KMS-11 (cell line): ENCODE results near the gene SEPSECS.

Experiments
- H2AFZ ChIP-seq: fragments of 200-600 bp; sonication (generic); 2 replicates; pipeline ENCODE4 v1.6.1; 2016; ENCODE audit warnings: antibody characterized with exemption, mixed run types, low read depth
- H3K27ac ChIP-seq: fragments of 200-600 bp; sonication (generic); 2 replicates; pipeline ENCODE4 v1.6.1; 2016; ENCODE audit warnings: mild to moderate bottlenecking, mixed run types
- H3K27me3 ChIP-seq: fragments of 200-600 bp; sonication (generic); 2 replicates; pipeline ENCODE4 v1.6.1; 2017; ENCODE audit warnings: mild to moderate bottlenecking, low read depth, mixed run types, moderate library complexity; ENCODE audit not compliant: insufficient read depth
- H3K36me3 ChIP-seq: fragments of 200-600 bp; sonication (generic); 2 replicates; pipeline ENCODE4 v1.6.1; 2017; ENCODE audit warnings: mild to moderate bottlenecking, mixed run types; ENCODE audit not compliant: insufficient read depth
- H3K4me1 ChIP-seq: fragments of 200-600 bp; sonication (generic); 2 replicates; pipeline ENCODE4 v1.6.1; 2016; ENCODE audit warnings: mild to moderate bottlenecking, low read depth, mixed run types; ENCODE audit not compliant: poor library complexity, severe bottlenecking
- H3K4me2 ChIP-seq: fragments of 200-600 bp; sonication (generic); 2 replicates; pipeline ENCODE4 v1.7.0; 2016; ENCODE audit warnings: mild to moderate bottlenecking, mixed run types
- H3K4me3 ChIP-seq: fragments of 200-600 bp; sonication (generic); IDR thresholded peaks from 2 replicates; pipeline ENCODE4 v1.6.1; 2017; ENCODE audit warnings: low read depth, low read length, mixed read lengths; ENCODE audit not compliant: insufficient read depth
- H3K79me2 ChIP-seq: fragments of 200-600 bp; sonication (generic); 2 replicates; pipeline ENCODE4 v1.6.1; 2016; ENCODE audit warnings: low read depth, mixed run types; ENCODE audit not compliant: insufficient read depth
- H3K9ac ChIP-seq: fragments of 200-600 bp; sonication (generic); 2 replicates; pipeline ENCODE4 v1.6.1; 2016; ENCODE audit warnings: mild to moderate bottlenecking, mixed run types
- H4K20me1 ChIP-seq: fragments of 200-600 bp; sonication (generic); 2 replicates; pipeline ENCODE4 v1.6.1; 2016; ENCODE audit warnings: mild to moderate bottlenecking, mixed run types; ENCODE audit not compliant: insufficient read depth
- TF ChIP-seq, protein P1 (sequence below): fragments of 200-600 bp; sonication (generic); conservative IDR thresholded peaks from 2 replicates; pipeline ENCODE4 v1.6.1; 2017; ENCODE audit warnings: low read depth, mild to moderate bottlenecking, antibody characterized with exemption, low read length, moderate library complexity, mixed read lengths

Gene SEPSECS

DNA sequence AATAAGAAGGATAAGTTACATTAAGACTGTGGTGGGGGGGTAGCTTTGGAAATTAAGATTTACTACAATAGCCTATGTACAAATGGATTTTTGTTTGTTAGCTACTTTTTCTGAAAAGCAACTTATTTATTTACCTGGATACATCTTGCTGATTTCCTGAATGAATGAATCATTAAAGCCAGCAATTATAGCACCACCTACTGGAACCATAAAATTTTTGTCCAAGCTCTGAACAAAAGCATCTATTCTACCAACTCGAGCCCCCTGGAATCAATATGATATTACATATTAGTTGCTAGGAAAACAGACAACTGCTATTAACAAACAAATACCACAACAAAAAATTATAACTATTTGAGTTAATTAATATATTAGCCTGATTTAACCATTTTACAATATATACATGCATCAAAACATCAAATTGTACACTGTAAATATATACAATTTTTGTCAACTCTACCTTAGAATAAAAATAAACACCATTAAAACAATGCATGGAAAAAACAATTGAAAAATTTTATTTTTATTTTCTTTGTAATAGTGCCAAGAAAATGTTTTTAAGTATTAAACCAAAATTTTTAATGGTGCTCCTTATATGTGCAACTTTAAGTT, 15.3 kb downstream of the SEPSECS start:
- no peaks in the 10 kb centered on the region for H3K4me1 ChIP-seq
- H3K36me3 ChIP-seq = no peaks in the 10 kb centered on the region
- H3K27me3 ChIP-seq = no peaks in the 10 kb centered on the region
- H3K27ac ChIP-seq = no peak overlapping the region
- TF ChIP-seq, protein P1, sequence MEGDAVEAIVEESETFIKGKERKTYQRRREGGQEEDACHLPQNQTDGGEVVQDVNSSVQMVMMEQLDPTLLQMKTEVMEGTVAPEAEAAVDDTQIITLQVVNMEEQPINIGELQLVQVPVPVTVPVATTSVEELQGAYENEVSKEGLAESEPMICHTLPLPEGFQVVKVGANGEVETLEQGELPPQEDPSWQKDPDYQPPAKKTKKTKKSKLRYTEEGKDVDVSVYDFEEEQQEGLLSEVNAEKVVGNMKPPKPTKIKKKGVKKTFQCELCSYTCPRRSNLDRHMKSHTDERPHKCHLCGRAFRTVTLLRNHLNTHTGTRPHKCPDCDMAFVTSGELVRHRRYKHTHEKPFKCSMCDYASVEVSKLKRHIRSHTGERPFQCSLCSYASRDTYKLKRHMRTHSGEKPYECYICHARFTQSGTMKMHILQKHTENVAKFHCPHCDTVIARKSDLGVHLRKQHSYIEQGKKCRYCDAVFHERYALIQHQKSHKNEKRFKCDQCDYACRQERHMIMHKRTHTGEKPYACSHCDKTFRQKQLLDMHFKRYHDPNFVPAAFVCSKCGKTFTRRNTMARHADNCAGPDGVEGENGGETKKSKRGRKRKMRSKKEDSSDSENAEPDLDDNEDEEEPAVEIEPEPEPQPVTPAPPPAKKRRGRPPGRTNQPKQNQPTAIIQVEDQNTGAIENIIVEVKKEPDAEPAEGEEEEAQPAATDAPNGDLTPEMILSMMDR = peak; percentile 62
- H3K9ac ChIP-seq = no peak overlapping the region
- H3K79me2 ChIP-seq = no peaks in the 10 kb centered on the region
- no peak overlapping the region for H3K4me2 ChIP-seq
- H3K4me3 ChIP-seq = no peak overlapping the region
- H2AFZ ChIP-seq = no peak overlapping the region
- H4K20me1 ChIP-seq = no peaks in the 10 kb centered on the region

DNA sequence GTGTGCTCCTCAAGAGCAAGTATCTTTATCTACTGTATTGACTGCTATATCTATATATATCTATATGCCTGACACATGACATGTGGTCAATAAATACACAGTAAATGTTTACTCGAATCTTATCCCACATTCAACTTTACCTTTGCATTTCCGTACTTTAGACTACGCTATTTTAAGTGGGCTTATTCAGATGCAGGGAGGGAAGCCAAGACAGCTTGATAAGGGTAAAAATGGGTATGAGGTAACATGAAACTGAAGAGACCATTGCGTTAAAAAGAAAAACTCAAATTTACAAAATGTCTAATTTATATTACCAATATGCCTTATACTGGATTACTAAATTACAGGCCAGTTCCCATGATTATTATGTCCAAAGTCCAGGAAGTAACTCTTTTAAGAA, 17.8 kb downstream of the SEPSECS start:
- no peaks in the 10 kb centered on the region for H3K4me1 ChIP-seq
- no peaks in the 10 kb centered on the region for H3K36me3 ChIP-seq
- no peak overlapping the region for H3K4me2 ChIP-seq
- H3K4me3 ChIP-seq = no peak overlapping the region
- no peaks in the 10 kb centered on the region for H3K27me3 ChIP-seq
- no peaks in the 10 kb centered on the region for H4K20me1 ChIP-seq
- no peak overlapping the region for H2AFZ ChIP-seq
- no peaks in the 10 kb centered on the region for H3K79me2 ChIP-seq
- TF ChIP-seq, protein P1 = no peak
- no peak overlapping the region for H3K27ac ChIP-seq
- H3K9ac ChIP-seq = no peak overlapping the region

DNA sequence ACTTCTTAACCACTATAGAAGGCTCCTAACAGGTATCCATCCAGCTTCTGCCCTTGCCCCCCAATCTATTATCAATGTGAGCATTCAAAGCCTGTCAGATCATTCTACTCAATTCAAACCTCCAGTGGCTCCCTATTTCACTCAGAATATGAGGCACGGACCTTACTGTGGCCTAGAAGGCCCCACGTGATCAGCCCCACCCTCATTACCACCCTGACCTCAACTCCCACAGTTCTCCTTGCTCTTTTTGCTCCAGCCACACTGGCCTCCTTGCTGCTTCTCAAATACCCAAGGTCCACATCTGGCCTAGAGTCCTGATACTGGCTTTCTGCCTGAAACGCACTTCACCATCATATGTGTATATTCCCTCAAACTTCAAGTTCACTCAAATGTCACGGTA, 18.7 kb downstream of the SEPSECS start:
- TF ChIP-seq, protein P1 = no peak
- Histone ChIP-seq H3K4me2 (no peak overlapping the region), H3K79me2 (no peaks in the 10 kb centered on the region), H2AFZ (no peak overlapping the region), H3K27ac (no peak overlapping the region), H3K9ac (no peak overlapping the region), H3K36me3 (no peaks in the 10 kb centered on the region), H4K20me1 (no peaks in the 10 kb centered on the region), H3K4me1 (no peaks in the 10 kb centered on the region), H3K4me3 (no peak overlapping the region), H3K27me3 (no peaks in the 10 kb centered on the region)

DNA sequence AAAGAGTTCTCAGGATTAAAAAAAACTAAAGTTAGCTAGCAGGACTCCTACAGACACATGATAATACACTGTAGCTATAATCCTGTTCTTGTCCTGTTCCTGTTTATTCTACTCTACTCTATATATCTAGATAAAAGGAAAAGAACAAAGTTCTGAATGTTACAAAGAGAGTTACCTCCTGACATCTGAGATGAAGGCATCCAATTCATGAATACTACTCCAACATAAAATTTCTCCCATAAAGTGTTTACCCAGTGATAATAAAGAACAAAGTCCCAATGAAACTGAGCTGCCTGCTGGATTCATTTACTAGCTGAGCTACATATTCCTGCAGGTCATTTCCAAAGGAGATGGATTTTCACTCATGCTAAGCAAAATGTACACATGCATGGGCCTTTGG, 27.1 kb downstream of the SEPSECS start:
- Histone ChIP-seq H2AFZ (no peak overlapping the region), H3K27ac (no peak overlapping the region), H4K20me1 (no peaks in the 10 kb centered on the region), H3K9ac (no peak overlapping the region), H3K4me3 (no peak overlapping the region), H3K4me2 (no peak overlapping the region), H3K36me3 (no peaks in the 10 kb centered on the region), H3K27me3 (no peaks in the 10 kb centered on the region), H3K4me1 (peaks cover 6% of the 10 kb centered on the region), H3K79me2 (no peaks in the 10 kb centered on the region)
- TF ChIP-seq, protein P1 = no peak
